Measurements from ENCODE around the gene FUT1. TPM values are rescaled to one million over a fixed set of nuclear protein-coding genes. Genes with fewer than 3 reads are reported as not detected.

FUT1 gene
- total and polyA plus RNA-seq, 10 of the 15 experiments (the other 5 are each of a cell fraction or from before 2014, with no cell fraction given) = 0.01 TPM; not detected in 9

GRCh38 chr19:48734625-48735024 is 17.8 kb downstream of the FUT1 start:
- no TSS peak for BruUV-seq (replicated peaks)
- no peak overlapping the region for H3K27ac ChIP-seq (ENCODE audit: control insufficient read depth, insufficient read depth)
- ChIA-PET SMC1A (ENCODE audit: uncharacterized antibody, unreplicated experiment) (no interaction called here), POLR2A (no interaction called here), CTCF (interaction anchor here (0.9 kb wide), 1 partner anchor 108 kb away, joined by 4 read pairs; no protein-coding TSS in a partner anchor), RAD21 (ENCODE audit: unreplicated experiment) (no interaction called here)
- ATAC-seq (no peak), FAIRE-seq (no peak), DNase-seq (ENCODE audit: low read depth, low spot score) (no peak)
- 74% methylated on average over 9 of the region's 9 CpGs for WGBS (ENCODE audit: insufficient coverage, insufficient replicate concordance, low lambda C conversion rate, missing lambda C conversion rate)
- no peak overlapping the region for H3K9ac ChIP-seq (ENCODE audit: control insufficient read depth, insufficient read depth, low read length)
- no peak overlapping the region for H3K4me3 ChIP-seq
- no peak overlapping the region for H3K4me2 ChIP-seq (ENCODE audit: control insufficient read depth, insufficient read depth)
- H2AFZ ChIP-seq (ENCODE audit: control insufficient read depth, low read depth, low read length) = no peak overlapping the region
- TF ChIP-seq NR2C1 (IDR thresholded peaks at IDR 0.05) (no peak), ATF7 (IDR thresholded peaks at IDR 0.05; ENCODE audit: low read depth) (no peak), CBX5 (IDR thresholded peaks at IDR 0.05; ENCODE audit: low read depth) (no peak), ZNF622 (IDR thresholded peaks at IDR 0.05) (no peak), NBN (IDR thresholded peaks at IDR 0.05) (no peak), SREBF1 (IDR thresholded peaks at IDR 0.05; ENCODE audit: low read length) (no peak), ASH2L (IDR thresholded peaks at IDR 0.05; ENCODE audit: borderline replicate concordance, low read depth) (no peak)
- TF ChIP-seq, protein P1, sequence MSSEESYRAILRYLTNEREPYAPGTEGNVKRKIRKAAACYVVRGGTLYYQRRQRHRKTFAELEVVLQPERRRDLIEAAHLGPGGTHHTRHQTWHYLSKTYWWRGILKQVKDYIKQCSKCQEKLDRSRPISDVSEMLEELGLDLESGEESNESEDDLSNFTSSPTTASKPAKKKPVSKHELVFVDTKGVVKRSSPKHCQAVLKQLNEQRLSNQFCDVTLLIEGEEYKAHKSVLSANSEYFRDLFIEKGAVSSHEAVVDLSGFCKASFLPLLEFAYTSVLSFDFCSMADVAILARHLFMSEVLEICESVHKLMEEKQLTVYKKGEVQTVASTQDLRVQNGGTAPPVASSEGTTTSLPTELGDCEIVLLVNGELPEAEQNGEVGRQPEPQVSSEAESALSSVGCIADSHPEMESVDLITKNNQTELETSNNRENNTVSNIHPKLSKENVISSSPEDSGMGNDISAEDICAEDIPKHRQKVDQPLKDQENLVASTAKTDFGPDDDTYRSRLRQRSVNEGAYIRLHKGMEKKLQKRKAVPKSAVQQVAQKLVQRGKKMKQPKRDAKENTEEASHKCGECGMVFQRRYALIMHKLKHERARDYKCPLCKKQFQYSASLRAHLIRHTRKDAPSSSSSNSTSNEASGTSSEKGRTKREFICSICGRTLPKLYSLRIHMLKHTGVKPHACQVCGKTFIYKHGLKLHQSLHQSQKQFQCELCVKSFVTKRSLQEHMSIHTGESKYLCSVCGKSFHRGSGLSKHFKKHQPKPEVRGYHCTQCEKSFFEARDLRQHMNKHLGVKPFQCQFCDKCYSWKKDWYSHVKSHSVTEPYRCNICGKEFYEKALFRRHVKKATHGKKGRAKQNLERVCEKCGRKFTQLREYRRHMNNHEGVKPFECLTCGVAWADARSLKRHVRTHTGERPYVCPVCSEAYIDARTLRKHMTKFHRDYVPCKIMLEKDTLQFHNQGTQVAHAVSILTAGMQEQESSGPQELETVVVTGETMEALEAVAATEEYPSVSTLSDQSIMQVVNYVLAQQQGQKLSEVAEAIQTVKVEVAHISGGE (CRISPR knock-in tag; IDR thresholded peaks at IDR 0.05) = no peak
- TF ChIP-seq, protein P2, sequence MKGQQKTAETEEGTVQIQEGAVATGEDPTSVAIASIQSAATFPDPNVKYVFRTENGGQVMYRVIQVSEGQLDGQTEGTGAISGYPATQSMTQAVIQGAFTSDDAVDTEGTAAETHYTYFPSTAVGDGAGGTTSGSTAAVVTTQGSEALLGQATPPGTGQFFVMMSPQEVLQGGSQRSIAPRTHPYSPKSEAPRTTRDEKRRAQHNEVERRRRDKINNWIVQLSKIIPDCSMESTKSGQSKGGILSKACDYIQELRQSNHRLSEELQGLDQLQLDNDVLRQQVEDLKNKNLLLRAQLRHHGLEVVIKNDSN (IDR thresholded peaks at IDR 0.05; ENCODE audit: borderline replicate concordance, extremely low read length, insufficient read depth, low read depth, low read length) = no peak
- TF ChIP-seq, protein P3, sequence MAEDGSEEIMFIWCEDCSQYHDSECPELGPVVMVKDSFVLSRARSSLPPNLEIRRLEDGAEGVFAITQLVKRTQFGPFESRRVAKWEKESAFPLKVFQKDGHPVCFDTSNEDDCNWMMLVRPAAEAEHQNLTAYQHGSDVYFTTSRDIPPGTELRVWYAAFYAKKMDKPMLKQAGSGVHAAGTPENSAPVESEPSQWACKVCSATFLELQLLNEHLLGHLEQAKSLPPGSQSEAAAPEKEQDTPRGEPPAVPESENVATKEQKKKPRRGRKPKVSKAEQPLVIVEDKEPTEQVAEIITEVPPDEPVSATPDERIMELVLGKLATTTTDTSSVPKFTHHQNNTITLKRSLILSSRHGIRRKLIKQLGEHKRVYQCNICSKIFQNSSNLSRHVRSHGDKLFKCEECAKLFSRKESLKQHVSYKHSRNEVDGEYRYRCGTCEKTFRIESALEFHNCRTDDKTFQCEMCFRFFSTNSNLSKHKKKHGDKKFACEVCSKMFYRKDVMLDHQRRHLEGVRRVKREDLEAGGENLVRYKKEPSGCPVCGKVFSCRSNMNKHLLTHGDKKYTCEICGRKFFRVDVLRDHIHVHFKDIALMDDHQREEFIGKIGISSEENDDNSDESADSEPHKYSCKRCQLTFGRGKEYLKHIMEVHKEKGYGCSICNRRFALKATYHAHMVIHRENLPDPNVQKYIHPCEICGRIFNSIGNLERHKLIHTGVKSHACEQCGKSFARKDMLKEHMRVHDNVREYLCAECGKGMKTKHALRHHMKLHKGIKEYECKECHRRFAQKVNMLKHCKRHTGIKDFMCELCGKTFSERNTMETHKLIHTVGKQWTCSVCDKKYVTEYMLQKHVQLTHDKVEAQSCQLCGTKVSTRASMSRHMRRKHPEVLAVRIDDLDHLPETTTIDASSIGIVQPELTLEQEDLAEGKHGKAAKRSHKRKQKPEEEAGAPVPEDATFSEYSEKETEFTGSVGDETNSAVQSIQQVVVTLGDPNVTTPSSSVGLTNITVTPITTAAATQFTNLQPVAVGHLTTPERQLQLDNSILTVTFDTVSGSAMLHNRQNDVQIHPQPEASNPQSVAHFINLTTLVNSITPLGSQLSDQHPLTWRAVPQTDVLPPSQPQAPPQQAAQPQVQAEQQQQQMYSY (CRISPR knock-in tag; IDR thresholded peaks at IDR 0.05) = no peak
- H3K27me3 ChIP-seq (replicated peaks in 1 of 2; ENCODE audit: control insufficient read depth in 2 of 2, insufficient read depth in 2 of 2, low read length in 1 of 2) = no peaks in the 10 kb centered on the region; a peak in 1 of 4 replicates
- no peaks in the 10 kb centered on the region for H3K79me2 ChIP-seq (ENCODE audit: control insufficient read depth, insufficient read depth, low read length)
- in situ Hi-C loops (cut with MboI) = no loop called here
- H3K4me1 ChIP-seq (ENCODE audit: control insufficient read depth, insufficient read depth, low read length) = peaks cover 5% of the 10 kb centered on the region
- intact Hi-C loops (cut with micrococcal nuclease; ENCODE audit: unreplicated experiment) = no loop called here
- H3K36me3 ChIP-seq (ENCODE audit: control insufficient read depth in 2 of 2, insufficient read depth in 2 of 2, low read length in 1 of 2) = no peaks in the 10 kb centered on the region
- H4K20me1 ChIP-seq (ENCODE audit: control insufficient read depth, insufficient read depth) = no peaks in the 10 kb centered on the region
- no peaks in the 10 kb centered on the region; the same call in 2 of the 3 replicates for H3K9me3 ChIP-seq (replicated peaks; ENCODE audit: control insufficient read depth, insufficient read depth, low read length)

Measured in GM12878 (cell line).